Motor neuron (in vitro differentiated cells): ENCODE data around the gene DHPS. TPM values are rescaled to one million over a fixed set of nuclear protein-coding genes. Genes with fewer than 3 reads are reported as not detected.
"Not testable (repeated sequence)": the region's sequence is repeated elsewhere in the genome, so short reads cannot be mapped to it uniquely, and the experiment has no call there.

Experiments
- ATAC-seq, 8 experiments: fragments of 200-7000 bp; cut with Tn5 transposase; replicated peaks in 6 of 8; 2 replicates each; pipeline ENCODE4 v1.8.0; 2021; ENCODE audit warnings: mild to moderate bottlenecking in 8 of 8, moderate library complexity in 8 of 8
- H3K27ac ChIP-seq, 2 donors: fragments of 250-450 bp; sonication (Bioruptor Pico); 2 replicates each; pipeline ENCODE4 v1.9.0; 2021; ENCODE audit warnings: antibody characterized with exemption in 2 of 2, mild to moderate bottlenecking in 2 of 2, moderate library complexity in 1 of 2
- H3K4me1 ChIP-seq, 2 donors: fragments of 250-450 bp; sonication (Bioruptor Pico); replicated peaks in 1 of 2; 2 replicates each; pipeline ENCODE4 v1.6.1; 2021; ENCODE audit warnings: antibody characterized with exemption in 2 of 2, mild to moderate bottlenecking in 2 of 2, moderate library complexity in 1 of 2
- H3K4me3 ChIP-seq, 5 donors: fragments of 250-450 bp; sonication (Bioruptor Pico); 2 replicates each; pipeline ENCODE4 v1.9.0; 2021; ENCODE audit warnings: antibody characterized with exemption in 5 of 5, mild to moderate bottlenecking in 5 of 5, moderate library complexity in 4 of 5
- WGBS, 10 experiments: fragments of 450-650 bp; shearing (Covaris generic); methylation state at CpG; one replicate each; pipeline ENCODE4 v1.0.0; 2022; 5-methylcytosine and 5-hydroxymethylcytosine counted together
- in situ Hi-C, 9 experiments: fragments of 400-800 bp; cut with MboI; loops; one replicate each; pipeline ENCODE4 v1.15.0; 2021; ENCODE audit warnings: low sequenced_read_pairs in 9 of 9, low pct_unique_long_range_greater_than_20kb in 2 of 9; ENCODE audit not compliant: unreplicated experiment in 9 of 9
- total RNA-seq, 8 experiments: library from RNA; unstranded; fragments of 300-600 nt; gene quantifications; 2 replicates each; pipeline versions ENCODE4 v1.2.3 to v1.2.4, GENCODE V29; 2022

The DHPS gene
- total RNA-seq = 100 to 1,000 TPM in 2 of 8 experiments, 10 to 100 TPM in 6; 49.1 to 112 (median 79.9) TPM

DNA sequence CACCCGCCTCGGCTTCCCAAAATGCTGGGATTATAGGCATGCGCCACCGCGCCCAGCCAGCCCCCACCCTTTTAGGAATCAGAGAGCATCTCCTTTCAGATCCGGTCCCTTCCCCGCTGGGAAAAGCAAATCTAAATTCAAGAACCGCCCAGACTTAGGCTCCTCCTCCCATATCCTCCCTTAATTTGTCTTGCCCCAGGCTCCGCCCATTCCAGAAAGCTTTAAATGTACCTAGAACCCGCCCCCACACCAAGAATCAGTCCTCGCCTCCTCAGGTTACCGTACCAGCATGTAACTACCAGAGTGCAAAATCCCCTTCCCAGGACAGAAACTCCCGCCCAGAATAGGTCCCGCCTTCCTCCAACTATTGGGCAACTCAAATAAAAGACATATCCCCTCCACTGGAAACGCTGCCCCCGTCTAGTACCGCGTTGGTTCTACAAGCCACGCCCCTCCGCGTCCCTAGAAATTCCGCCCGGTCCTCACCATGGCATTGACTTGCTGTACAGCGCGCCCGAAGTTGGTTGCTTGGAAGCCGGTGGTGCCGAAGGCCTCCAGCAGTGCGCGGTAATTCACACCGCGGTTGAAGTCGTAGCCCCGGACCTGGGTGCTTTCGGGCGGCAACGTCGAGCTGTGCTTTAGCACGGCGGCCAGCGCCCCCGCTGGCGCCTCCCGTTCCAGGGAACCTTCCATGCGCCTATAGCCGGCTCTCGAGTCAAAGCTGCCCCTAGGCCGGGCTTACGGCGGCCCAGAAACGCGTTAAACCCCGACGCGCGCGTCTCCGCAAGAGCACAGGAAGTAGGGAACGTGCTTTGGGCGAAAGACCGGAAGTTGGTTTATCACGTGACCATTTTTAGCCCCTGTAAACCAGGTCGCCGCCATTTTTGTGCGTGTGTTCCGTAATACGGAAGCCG is at the start of gene DHPS:
DHPS (minus strand) TSS at position 807 of the 914 bp plus-strand sequence; CDS start at position 693, 114 bp downstream.
- Histone ChIP-seq H3K4me3 (peak within 1 kb of the TSS; percentile 51 to 93 (median 83)), H3K27ac (peak within 1 kb of the TSS; percentile 93 to 97), H3K4me1 (peaks cover 3 to 5% of the 10 kb centered on the region in 2 donors)
- peak; percentile 79 to 89 (median 86) for ATAC-seq
- WGBS, 10 experiments = 0 to 4% (median 0%) methylated on average over 1 to 21 of the region's 68 CpGs; no CpG with 5 or more reads in 2 of the 10 experiments
- in situ Hi-C loops = no loop called here

GRCh38 chr19:12731337-12731736 is 49.7 kb upstream of the DHPS start:
- no peak for ATAC-seq
- Histone ChIP-seq H3K4me1 (peaks cover 13 to 16% of the 10 kb centered on the region in 2 donors), H3K4me3 (no peak overlapping the region), H3K27ac (no peak overlapping the region)
- in situ Hi-C loops = no loop called here
- WGBS, 10 experiments = 94 to 100% (median 100%) methylated on average over 1 to 11 of the region's 24 CpGs; no CpG with 5 or more reads in 6 of the 10 experiments

DNA sequence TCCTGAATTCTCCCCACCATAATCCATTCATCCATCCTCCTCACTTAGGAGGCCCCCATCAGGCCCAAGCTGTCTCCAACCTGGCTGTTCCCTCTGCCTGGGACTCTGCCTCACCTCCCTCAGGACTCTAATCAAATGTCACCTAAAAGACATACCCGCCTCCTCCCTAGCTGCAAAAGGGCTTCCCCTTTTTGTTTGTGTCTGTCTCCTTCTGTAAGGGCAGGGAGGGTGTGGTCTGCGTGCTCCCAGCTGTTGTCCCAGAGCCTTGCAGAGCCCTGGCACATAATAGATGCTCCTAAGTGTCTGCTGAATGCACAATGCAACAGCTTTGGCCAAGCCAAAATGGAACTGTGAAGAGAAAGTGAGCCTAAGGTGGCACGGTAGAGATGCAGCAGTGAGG is 48.4 kb upstream of the DHPS start:
- in situ Hi-C loops = no loop called here
- no peak overlapping the region for H3K4me3 ChIP-seq
- H3K4me1 ChIP-seq = peaks cover 10 to 12% of the 10 kb centered on the region in 2 donors
- no peak for ATAC-seq
- 72 to 100% (median 88%) methylated on average over 1 to 3 of the region's 3 CpGs; no CpG with 5 or more reads in 6 of the 10 experiments for WGBS, 10 experiments
- H3K27ac ChIP-seq = no peak overlapping the region

- in situ Hi-C loops = no loop called here
- H3K4me1 ChIP-seq = peaks cover 4 to 9% of the 10 kb centered on the region in 2 donors
- 85 to 100% (median 100%) methylated on average over 1 to 4 of the region's 9 CpGs; no CpG with 5 or more reads in 4 of the 10 experiments for WGBS, 10 experiments
- H3K4me3 ChIP-seq = no peak overlapping the region
- no peak overlapping the region for H3K27ac ChIP-seq
- ATAC-seq = no peak
These were observed 46.2 kb upstream of the DHPS start for GRCh38 chr19:12727745-12728433.

GRCh38 chr19:12726988-12727316 is 45.3 kb upstream of the DHPS start:
- Histone ChIP-seq H3K4me3 (no peak overlapping the region), H3K4me1 (peaks cover 0 to 5% of the 10 kb centered on the region in 2 donors), H3K27ac (no peak overlapping the region)
- ATAC-seq = no peak
- WGBS, 10 experiments = 75 to 100% (median 100%) methylated on average over 1 to 2 of the region's 2 CpGs; no CpG with 5 or more reads in 4 of the 10 experiments
- in situ Hi-C loops = no loop called here

DNA sequence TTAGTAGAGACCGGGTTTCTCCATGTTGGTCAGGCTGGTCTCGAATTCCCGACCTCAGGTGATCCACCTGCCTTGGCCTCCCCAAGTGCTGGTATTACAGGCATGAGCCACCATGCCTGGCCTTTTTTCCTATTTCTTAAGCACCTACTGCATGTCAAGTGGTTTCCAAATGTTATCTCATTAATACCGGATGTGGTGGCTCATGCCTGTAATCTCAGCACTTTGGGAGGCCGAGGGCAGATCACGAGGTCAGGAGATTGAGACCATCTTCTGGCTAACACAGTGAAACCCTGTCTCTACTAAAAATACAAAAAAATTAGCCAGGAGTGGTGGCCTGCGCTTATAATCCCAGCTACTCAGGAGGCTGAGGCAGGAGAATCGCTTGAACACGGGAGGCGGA is 43.9 kb upstream of the DHPS start:
- H3K4me1 ChIP-seq, ATAC-seq, in situ Hi-C loops, H3K27ac ChIP-seq, H3K4me3 ChIP-seq: not testable (repeated sequence)
- 85 to 100% (median 98%) methylated on average over 1 to 10 of the region's 10 CpGs; no CpG with 5 or more reads in 1 of the 10 experiments for WGBS, 10 experiments

- Histone ChIP-seq H3K4me1 (peaks cover 8 to 16% of the 10 kb centered on the region in 2 donors), H3K27ac (peak within 1 kb of the TSS; percentile 27 to 49), H3K4me3 (peak within 1 kb of the TSS; percentile 74 to 94 (median 92))
- in situ Hi-C loops = no loop called here
- WGBS, 10 experiments = 0 to 36% (median 8%) methylated on average over 2 to 22 of the region's 28 CpGs; no CpG with 5 or more reads in 1 of the 10 experiments
- ATAC-seq = peak; percentile 12 to 57 (median 28)
These were observed 42.2 kb upstream of the DHPS start, which contains the start of gene TNPO2 for GRCh38 chr19:12723641-12724426. Gene TNPO2 (minus strand): TSS chr19:12723932. CDS start chr19:12720977, 2,955 bp downstream.

- peak overlapping the region in 1 of 2 donors; percentile 27 for H3K27ac ChIP-seq
- H3K4me1 ChIP-seq = peaks cover 8 to 16% of the 10 kb centered on the region in 2 donors
- 0 to 7% (median 0%) methylated on average over 2 to 5 of the region's 7 CpGs; no CpG with 5 or more reads in 2 of the 10 experiments for WGBS, 10 experiments
- H3K4me3 ChIP-seq = peak overlapping the region; percentile 74 to 94 (median 92)
- ATAC-seq = peak in 3 of 8 experiments; percentile 6 to 8 (median 7)
- in situ Hi-C loops = no loop called here
These were observed 41.6 kb upstream of the DHPS start for GRCh38 chr19:12723381-12723640.

DNA sequence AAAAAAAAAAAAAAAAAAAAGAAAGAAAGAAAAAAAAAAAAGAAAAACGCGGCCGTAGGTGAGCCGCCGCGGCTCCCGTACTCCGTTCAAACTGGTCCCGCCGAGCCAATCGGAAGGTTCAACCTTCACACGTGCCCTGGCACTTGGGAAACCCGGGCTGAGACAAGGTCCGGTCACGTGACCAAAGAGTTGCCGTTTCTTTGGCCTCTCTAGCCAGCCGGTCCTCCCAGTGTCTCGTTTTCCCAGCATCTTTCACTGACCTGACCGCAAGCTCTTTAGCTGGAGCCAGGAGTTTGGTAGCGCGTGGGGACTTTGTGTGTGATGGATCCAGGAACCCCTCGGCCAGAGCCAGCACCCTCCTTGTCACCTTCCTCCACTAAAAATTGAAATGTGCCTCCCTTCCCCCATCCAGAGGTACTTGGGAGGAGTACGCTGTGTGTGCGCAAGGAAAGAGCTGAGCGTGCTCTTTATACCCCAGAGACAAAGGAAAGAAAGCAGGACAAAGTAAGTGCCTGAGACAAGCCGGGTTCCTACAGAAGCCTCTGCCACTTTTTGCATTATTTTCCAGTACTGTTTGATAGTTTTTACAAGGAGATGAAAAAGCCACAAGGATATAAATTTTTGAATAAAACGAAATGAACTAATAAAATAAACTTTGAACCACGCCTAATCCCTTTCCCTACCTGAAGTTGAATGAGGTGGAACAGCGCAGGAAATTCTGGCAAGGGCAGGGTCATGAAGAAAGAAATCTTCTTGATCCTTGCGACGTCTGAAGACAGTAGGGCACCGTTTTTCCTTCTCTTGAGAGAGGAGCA is 41.1 kb upstream of the DHPS start:
- in situ Hi-C loops = no loop called here
- 0 to 2% (median 1%) methylated on average over 10 to 25 of the region's 32 CpGs; no CpG with 5 or more reads in 1 of the 10 experiments for WGBS, 10 experiments
- H3K27ac ChIP-seq = peak overlapping the region; percentile 92 to 94
- H3K4me1 ChIP-seq = peaks cover 8 to 16% of the 10 kb centered on the region in 2 donors
- ATAC-seq = peak; percentile 69 to 91 (median 86)
- peak overlapping the region; percentile 74 to 94 (median 92) for H3K4me3 ChIP-seq

DNA sequence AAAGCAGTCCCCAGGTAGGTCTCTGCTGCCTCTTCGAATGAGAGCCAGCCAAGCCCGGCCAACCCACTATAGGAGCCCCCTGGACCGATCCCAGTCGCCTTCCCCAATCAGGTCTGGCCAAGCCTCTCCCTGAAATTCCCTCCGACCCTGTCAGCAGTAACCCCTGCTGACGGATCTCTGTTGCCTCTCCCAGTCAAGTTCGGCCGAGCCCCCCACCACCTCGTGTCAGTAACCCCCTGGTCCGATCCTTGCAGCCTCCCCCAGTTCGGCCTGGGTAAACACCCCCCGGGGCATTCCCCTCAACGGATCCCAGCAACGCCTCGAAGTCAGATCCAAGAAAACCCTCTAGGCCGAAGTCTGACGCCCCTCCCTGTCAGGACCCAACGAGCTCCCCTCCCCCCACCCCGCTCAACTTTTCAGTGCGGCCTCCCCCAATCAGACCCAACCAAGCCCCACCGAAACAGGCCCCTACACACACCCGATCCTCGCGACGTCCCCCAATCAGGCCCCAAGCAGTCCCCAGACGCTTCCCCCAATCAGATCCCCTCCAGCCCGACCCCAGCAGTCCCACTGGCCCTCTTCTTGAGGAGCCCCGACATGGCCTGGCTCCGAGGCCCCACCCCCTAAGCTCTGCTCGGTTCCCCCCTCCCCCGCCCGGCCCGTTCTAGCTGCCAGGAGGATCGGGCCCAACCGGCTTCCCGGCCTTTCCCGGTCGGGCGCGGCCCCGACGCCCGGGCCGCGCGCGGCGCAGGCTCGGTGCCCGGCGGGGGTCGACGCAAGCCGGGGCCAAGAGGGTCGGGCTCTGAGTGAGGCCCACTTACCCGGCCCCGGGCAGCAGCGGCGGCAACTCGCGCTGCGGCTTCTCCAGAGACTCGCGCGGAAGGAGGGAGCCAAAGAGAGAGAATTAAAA is 40.2 kb upstream of the DHPS start:
- Histone ChIP-seq H3K27ac (peak overlapping the region; percentile 92 to 94), H3K4me1 (peaks cover 8 to 16% of the 10 kb centered on the region in 2 donors), H3K4me3 (peak overlapping the region; percentile 74 to 94 (median 92))
- in situ Hi-C loops = no loop called here
- 0 to 40% (median 2%) methylated on average over 1 to 17 of the region's 65 CpGs; no CpG with 5 or more reads in 2 of the 10 experiments for WGBS, 10 experiments
- ATAC-seq = peak; percentile 30 to 70 (median 66)
